Osteocyte (in vitro differentiated cells): Measurements from ENCODE around the gene PTPN5. TPM values are rescaled to one million over a fixed set of nuclear protein-coding genes. Genes with fewer than 3 reads are reported as not detected.

ENCODE experiments used
- DNase-seq: peaks from one replicate; pipeline ENCODE4 v3.0.0; 2021; ENCODE audit warnings: mixed read lengths; ENCODE audit not compliant: unreplicated experiment; ENCODE audit errors: extremely low spot score
- H3K27ac Mint-ChIP-seq: one replicate; pipeline ENCODE4 v1.8.0; 2021; ENCODE audit warnings: mild to moderate bottlenecking, mixed read lengths; ENCODE audit not compliant: unreplicated experiment
- H3K27me3 Mint-ChIP-seq: one replicate; pipeline ENCODE4 v1.8.0; 2021; ENCODE audit warnings: mixed read lengths; ENCODE audit not compliant: unreplicated experiment
- H3K36me3 Mint-ChIP-seq: one replicate; pipeline ENCODE4 v1.8.0; 2021; ENCODE audit warnings: mixed read lengths; ENCODE audit not compliant: unreplicated experiment
- H3K4me1 Mint-ChIP-seq: one replicate; pipeline ENCODE4 v1.8.0; 2021; ENCODE audit warnings: mixed read lengths; ENCODE audit not compliant: unreplicated experiment
- H3K4me3 Mint-ChIP-seq: one replicate; pipeline ENCODE4 v1.8.0; 2021; ENCODE audit warnings: mild to moderate bottlenecking, moderate library complexity, mixed read lengths; ENCODE audit not compliant: unreplicated experiment
- H3K9me3 Mint-ChIP-seq: one replicate; pipeline ENCODE4 v1.8.0; 2021; ENCODE audit warnings: mixed read lengths; ENCODE audit not compliant: unreplicated experiment
- total RNA-seq: library from RNA; stranded (reverse); gene quantifications from 2 replicates; pipeline ENCODE4 v1.2.1, GENCODE V29; 2021
- TF ChIP-seq, protein P1 (sequence below): fragments of 200-600 bp; sonication (generic); IDR thresholded peaks from 2 replicates; pipeline ENCODE4 v1.5.0; 2021; ENCODE audit warnings: antibody characterized with exemption, mild to moderate bottlenecking, moderate library complexity

PTPN5 gene
- total RNA-seq, 1 donor from 2014 or later, result not detected

DNA sequence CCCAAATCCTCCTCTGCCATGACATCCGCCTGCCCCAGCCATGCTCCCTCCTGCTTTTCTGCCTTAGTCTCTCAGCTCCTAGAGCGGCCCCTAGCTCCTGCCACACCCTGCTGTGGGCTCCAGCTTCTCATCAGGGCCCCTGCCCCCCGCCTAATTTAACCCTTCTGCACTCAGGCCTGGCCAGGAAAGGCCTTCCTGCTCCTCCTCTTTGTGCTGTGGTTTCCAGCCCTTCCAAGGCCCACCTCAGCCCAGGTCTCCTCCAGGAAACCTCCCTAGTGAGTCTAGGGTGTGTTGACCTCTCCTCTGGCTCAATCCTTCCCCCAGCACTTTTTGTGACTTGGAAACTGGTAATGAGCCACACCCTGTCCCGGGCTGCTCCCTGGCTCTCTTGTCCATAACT is 11.3 kb downstream of the PTPN5 start:
- Mint-ChIP-seq H3K4me3 (no peak overlapping the region), H3K9me3 (no peaks in the 10 kb centered on the region), H3K36me3 (no peaks in the 10 kb centered on the region), H3K4me1 (no peaks in the 10 kb centered on the region), H3K27me3 (peaks cover 17% of the 10 kb centered on the region), H3K27ac (no peak overlapping the region)
- DNase-seq, result no peak
- TF ChIP-seq, protein P1, sequence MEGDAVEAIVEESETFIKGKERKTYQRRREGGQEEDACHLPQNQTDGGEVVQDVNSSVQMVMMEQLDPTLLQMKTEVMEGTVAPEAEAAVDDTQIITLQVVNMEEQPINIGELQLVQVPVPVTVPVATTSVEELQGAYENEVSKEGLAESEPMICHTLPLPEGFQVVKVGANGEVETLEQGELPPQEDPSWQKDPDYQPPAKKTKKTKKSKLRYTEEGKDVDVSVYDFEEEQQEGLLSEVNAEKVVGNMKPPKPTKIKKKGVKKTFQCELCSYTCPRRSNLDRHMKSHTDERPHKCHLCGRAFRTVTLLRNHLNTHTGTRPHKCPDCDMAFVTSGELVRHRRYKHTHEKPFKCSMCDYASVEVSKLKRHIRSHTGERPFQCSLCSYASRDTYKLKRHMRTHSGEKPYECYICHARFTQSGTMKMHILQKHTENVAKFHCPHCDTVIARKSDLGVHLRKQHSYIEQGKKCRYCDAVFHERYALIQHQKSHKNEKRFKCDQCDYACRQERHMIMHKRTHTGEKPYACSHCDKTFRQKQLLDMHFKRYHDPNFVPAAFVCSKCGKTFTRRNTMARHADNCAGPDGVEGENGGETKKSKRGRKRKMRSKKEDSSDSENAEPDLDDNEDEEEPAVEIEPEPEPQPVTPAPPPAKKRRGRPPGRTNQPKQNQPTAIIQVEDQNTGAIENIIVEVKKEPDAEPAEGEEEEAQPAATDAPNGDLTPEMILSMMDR, result no peak

DNA sequence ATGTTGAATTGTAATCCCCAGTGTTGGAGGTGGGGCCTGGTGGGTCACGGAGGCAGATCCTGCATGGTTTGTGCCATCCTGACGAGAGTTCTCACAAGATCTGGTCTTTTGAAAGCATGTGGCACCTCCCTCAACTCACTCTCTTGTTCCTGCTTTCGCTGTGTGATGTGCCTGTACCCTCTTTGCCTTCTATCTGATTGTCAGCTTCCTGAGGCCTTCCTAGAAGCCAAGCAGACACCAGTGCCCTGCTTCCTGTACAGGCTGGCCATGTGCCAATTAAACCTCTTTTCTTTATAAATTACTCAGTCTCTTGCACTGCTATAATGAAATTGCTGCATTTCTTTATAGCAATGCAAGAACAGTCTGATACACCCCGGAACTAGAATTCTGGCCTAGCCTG is 13.1 kb downstream of the PTPN5 start:
- no peaks in the 10 kb centered on the region for H3K36me3 Mint-ChIP-seq
- H3K4me1 Mint-ChIP-seq, result no peaks in the 10 kb centered on the region
- no peaks in the 10 kb centered on the region for H3K9me3 Mint-ChIP-seq
- peaks cover 2% of the 10 kb centered on the region for H3K27me3 Mint-ChIP-seq
- TF ChIP-seq, protein P1, result no peak
- no peak for DNase-seq
- no peak overlapping the region for H3K4me3 Mint-ChIP-seq
- no peak overlapping the region for H3K27ac Mint-ChIP-seq

DNA sequence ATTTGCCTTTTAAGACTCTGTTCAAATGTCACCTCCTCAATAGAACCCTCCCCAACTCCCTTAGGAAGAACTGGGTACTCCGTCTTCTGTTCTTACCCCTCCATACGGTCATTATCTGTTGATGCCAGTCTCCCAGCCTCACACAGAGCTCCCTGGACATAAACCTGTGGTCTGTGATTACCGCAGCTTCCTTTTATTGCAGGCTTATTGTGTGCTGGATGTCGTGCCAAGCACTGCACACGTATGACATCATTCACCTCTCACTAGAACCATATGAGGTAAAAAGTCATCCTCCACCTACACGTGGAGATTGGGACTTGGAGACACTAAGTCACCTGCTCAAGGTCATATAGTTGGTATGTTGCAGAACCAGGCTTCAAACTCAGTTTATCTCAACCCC is 15.3 kb downstream of the PTPN5 start:
- H3K27ac Mint-ChIP-seq, result no peak overlapping the region
- TF ChIP-seq, protein P1, result no peak
- peaks cover 7% of the 10 kb centered on the region for H3K27me3 Mint-ChIP-seq
- no peaks in the 10 kb centered on the region for H3K4me1 Mint-ChIP-seq
- no peaks in the 10 kb centered on the region for H3K9me3 Mint-ChIP-seq
- H3K4me3 Mint-ChIP-seq, result no peak overlapping the region
- H3K36me3 Mint-ChIP-seq, result no peaks in the 10 kb centered on the region
- DNase-seq, result no peak

DNA sequence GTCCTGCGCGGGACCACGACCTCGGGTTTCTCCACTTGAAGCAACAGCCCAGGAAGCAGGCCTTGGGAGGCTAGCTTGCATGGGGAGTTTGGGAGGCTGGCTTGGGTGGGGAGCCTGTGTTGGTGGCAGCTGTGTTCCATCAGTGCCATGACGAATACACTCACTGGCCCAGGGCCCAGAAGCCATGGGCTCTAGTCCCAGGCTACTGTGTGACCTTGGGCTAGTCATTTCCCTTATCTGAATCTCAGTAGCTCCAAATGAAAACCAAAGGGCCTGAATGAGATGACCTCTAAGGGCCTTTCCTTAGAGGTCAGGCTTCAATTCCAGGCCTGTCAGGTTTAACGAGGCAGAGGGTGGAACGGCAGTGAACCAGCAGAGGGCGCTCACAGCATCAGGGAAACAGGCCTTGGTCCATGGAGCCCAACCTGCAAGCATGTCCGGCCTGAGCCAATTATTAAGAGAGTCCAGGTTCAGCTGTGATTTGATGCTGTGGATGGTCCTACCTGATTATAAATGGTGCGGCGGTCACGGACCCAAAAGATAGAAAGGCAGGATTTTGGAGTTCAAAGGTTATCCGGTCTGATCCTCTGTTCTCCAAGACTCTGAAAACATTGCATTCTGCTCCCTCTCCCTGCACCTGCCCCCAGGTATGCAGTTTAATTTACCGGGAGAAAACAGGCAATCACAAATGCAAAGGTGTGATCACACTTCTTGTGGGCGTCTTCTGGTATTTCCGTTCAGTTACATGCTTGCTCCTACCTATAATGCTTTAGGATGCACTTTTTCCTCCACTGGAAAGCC is 15.9 kb downstream of the PTPN5 start:
- no peaks in the 10 kb centered on the region for H3K4me1 Mint-ChIP-seq
- peaks cover 7% of the 10 kb centered on the region for H3K27me3 Mint-ChIP-seq
- TF ChIP-seq, protein P1, result peak; percentile 66
- H3K36me3 Mint-ChIP-seq, result no peaks in the 10 kb centered on the region
- H3K27ac Mint-ChIP-seq, result no peak overlapping the region
- no peaks in the 10 kb centered on the region for H3K9me3 Mint-ChIP-seq
- H3K4me3 Mint-ChIP-seq, result no peak overlapping the region
- DNase-seq, result no peak

DNA sequence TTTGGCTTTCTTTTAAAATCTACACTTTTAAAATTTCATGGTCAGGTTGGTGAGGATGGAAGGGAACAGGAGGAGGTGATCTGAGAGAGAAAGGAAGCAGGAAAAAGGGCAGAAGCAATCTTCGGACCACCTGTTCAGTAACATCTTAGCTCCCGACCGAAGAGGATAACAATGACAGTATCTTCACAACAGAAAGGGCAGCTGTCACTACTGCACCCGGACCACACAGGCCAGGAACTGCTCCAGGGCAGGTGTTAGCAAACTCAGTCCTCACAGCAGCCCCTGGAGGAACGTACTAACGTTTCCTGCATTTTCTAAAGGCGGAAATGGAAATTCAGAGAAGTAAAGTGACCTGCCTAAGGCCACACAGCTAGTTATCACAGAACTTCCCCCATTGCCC is 16.8 kb downstream of the PTPN5 start:
- TF ChIP-seq, protein P1, result no peak
- H3K27me3 Mint-ChIP-seq, result peaks cover 7% of the 10 kb centered on the region
- no peak overlapping the region for H3K4me3 Mint-ChIP-seq
- no peaks in the 10 kb centered on the region for H3K36me3 Mint-ChIP-seq
- DNase-seq, result no peak
- no peaks in the 10 kb centered on the region for H3K4me1 Mint-ChIP-seq
- H3K9me3 Mint-ChIP-seq, result no peaks in the 10 kb centered on the region
- H3K27ac Mint-ChIP-seq, result no peak overlapping the region
